ENCODE measurements around the gene STX19.

DNA sequence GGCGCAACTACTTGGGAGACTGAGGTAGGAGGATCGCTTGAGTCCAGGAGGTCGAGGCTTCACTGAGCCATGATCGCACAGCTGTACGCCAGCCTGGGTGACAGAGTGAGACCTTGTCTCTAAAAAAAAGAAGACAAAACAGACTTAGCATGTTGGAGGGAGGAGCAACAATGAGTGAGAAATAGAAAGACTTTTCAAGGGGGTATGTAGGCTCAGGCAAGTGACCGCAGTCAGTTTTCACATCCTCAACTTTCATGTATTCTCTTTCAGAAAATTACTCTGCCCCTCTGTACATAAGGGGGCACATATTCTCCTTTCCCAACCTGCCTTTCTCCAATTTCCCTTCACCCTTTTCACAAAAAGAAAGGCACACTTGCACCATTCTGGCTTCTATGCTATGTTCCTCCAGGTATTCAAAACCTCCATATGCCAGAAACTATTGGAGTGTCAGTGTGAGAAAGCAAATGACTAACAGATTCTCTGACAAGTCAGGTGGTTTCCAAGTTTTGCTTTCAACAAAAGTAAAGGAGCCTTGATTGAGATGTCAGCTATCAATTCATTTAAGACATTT, 42.0 kb upstream of the STX19 start:
- TF ChIP-seq, protein P1, sequence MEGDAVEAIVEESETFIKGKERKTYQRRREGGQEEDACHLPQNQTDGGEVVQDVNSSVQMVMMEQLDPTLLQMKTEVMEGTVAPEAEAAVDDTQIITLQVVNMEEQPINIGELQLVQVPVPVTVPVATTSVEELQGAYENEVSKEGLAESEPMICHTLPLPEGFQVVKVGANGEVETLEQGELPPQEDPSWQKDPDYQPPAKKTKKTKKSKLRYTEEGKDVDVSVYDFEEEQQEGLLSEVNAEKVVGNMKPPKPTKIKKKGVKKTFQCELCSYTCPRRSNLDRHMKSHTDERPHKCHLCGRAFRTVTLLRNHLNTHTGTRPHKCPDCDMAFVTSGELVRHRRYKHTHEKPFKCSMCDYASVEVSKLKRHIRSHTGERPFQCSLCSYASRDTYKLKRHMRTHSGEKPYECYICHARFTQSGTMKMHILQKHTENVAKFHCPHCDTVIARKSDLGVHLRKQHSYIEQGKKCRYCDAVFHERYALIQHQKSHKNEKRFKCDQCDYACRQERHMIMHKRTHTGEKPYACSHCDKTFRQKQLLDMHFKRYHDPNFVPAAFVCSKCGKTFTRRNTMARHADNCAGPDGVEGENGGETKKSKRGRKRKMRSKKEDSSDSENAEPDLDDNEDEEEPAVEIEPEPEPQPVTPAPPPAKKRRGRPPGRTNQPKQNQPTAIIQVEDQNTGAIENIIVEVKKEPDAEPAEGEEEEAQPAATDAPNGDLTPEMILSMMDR (IDR thresholded peaks at IDR 0.05) = no peak
- no peak for TF ChIP-seq POLR2AphosphoS5 (IDR thresholded peaks at IDR 0.05)
- no peak for TF ChIP-seq POLR2A (IDR thresholded peaks at IDR 0.05)

Measured in stomach (tissue), 4 donors.